ENCODE data around the gene SMAD6.

The SMAD6 gene

GRCh38 chr15:66721954-66722353 is 19.9 kb downstream of the SMAD6 start:
- DNase-seq = no peak

GRCh38 chr15:66722757-66723540 is 20.9 kb downstream of the SMAD6 start:
- no peak for DNase-seq

DNA sequence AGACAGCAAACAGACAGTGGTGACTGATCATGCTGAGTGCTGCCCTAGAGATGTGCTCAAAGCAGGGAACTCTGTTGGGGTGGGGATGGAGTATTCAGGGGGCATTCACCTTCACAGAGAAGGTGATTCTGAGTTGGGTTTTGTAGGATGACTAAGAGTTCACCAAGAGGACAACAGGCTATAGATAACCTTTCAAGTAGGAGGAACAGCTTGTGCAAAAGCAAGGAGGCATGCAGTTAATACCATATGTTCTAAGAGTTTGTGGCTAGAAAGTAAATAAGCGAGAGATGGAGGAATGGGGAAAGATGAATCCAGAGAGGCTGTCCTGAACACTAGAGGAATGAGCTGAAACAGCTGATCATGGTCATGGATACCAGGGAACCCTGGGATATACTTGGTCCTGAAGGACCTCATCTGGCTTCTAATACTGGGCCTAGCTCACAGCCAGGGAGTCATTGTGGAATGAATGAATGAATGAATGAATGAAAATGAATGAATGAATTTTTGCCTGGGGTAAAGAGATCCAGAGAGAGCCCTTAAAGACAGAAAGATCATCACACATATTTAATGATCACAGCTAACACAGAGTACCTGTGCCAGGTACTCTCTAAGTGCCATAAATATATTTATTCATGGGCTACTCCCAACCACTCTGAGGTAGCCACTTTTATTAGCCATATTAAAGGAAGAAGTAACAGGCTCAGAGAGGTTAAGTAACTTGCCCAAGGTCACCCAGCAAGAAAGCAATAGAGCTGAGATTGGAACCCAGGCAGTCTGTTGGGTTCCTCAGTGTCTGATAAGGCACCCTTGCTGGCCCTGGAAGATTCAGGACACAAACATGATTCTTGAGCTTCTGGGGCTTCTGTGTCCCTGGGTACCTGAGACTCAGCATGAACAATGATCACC is 22.0 kb downstream of the SMAD6 start:
- DNase-seq = no peak

DNA sequence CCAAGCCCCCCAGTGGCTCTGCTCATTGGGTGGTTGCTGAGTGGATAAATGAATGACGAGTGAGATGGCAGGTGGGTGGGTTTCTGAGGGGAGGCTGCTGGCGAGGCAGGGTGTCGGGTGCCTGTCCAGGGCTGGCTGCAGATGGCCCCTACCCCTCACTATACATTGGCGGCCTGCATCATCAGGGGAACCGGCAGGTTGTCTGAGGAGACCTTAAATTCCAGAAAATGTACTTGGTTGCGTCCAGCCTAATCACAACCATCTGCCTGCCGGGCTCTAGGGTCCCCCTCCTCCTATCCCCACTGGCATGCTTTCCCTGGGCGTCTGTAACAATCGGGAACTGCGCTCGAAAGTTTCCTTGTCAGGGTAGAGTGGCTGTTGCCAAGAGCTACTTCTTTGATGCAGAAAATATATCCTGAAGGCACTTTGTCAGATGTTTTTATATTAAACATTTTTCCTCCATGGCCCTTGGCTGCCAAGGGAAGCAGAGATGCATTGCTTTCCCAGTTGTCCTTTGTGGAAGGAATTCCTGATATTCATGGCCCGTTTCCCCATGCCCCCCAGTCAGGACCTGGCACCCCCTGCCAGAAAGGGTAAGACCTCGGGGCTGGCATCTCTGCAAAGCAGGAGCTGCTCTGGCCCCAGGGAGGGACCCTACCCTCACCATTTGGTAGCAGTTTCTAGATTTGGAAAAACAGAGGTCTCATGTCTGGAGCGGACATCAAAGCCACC is 22.9 kb downstream of the SMAD6 start:
- peak; percentile 46 for DNase-seq

- no peak for DNase-seq
Measured at GRCh38 chr15:66725464-66725785, 23.4 kb downstream of the SMAD6 start.

- DNase-seq = no peak
Measured at GRCh38 chr15:66726386-66726785, 24.4 kb downstream of the SMAD6 start.

- no peak for DNase-seq
Measured at GRCh38 chr15:66729331-66729951, 27.4 kb downstream of the SMAD6 start.

DNA sequence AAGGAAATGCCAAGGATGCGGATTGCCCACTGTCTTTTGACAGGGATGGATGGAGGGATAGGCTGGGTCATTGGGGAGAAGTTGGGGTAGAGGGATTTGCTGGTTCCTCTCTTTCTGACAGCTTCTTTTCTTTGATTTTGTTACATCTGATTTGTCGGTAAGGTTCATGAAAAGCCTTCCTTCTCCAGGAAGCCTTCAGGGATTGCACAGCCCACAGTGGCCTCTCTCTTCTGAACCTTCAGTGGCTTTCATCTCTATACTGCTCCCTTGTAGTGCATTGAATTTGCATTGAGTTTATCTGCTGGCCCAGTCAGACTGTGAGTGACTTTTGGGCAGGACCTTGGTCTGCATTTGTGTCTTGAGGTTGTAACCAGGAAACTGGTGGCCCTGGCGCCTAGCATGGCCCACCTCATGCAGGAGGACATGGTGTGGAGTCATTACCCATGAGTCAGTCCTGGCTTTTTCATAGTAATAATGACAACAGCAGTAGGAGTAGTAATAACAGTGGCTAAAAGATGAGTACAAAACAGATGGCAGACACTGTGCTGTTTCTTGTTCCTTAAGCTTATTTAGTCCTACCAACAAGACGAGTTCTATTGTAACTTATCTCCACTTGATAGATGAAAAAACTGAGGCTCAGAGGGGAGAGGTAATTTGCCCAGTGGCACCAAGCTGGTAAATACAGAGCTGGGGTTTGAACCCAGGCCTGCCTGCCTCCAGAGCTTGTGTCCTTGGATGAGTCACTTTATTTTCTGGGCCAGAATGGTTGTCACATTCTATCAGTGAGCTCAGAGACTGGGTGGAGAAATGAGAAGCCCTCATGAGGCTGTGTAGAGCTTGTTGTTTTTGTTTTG is 28.4 kb downstream of the SMAD6 start:
- no peak for DNase-seq

GRCh38 chr15:66733976-66734375 is 31.9 kb downstream of the SMAD6 start:
- DNase-seq = no peak

DNA sequence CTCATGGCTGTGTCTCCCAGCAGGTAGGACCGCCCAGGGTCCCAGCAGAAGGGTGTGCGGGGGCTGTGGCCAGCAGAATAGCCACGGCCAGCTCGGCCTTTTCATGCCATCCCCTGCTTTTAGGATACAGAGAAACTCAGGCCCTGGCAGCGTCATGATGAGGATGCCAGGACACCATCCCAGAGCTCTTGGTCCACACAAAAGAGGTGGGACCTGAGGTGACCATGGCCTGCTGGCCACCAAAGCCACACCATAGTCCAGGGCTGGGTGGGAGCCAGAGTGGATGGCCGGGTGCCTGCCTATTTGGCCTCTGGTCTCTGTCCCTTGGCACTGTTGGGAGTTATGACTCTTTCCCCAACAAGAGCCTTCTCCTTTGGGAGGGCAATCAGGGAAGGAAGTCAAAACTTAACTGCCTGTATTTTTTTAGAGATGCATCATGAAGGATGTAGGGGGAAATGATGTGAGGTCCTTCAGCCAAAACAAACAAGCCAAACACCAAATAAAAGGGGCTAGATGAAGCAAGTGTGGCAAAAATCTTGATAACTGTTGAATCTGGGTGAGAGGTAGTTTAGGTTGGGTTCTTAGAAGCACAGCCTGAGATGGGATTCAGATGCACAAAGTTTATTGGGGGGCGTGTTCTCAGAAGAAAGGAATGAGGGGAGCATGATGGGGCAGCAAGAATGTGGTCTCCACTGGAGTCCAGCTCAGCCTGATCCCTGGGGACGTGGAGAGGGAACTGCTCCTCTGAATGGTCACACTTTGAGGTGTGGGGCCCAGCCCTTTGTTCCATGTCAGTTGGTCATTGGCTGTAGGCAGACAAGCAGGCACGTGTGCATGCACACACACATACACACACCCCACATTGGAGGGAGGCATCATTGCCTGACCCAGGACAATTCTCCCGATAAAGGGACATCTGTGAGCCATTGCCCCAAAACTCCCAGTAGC is 33.2 kb downstream of the SMAD6 start:
- DNase-seq = no peak

DNA sequence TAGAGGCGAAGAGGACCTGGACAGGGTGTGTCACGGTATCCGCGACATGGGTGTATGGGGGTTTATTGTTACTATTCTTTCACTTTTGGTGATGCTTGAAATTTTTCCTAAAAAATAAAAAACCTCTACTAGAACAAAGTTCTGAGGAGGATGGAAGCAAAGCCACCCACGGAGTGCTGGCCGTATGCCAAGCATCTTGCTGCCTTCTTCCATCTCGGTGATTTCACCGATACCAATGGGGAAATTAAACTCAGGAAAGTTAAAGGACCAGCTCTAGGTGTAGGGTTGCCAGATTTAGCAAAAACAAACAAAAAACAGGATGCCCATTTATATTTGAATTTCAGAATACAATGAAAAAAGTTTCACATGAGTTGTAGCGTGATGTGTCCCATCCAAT is 33.9 kb downstream of the SMAD6 start:
- DNase-seq = no peak

- no peak for DNase-seq
Measured at GRCh38 chr15:66737243-66738010, 35.4 kb downstream of the SMAD6 start.

DNA sequence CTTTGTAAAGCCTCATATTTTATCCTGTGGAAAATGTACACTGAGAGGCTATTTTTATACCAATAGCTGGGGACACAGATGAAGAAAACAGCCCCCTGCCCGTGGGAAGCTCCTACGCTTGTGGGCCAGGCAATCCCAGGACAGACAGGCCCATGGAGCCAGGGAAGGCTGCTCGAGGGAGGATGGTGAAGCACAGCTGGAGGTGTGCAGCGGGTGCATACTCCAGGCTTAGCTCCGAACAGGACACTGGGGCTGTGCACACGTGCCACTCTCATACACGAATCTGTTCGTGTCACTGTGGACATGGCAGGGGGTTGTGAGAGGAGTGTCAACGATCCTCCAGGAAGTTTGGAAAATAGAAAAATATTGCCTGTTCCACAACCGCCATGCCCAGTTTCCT is 36.1 kb downstream of the SMAD6 start:
- no peak for DNase-seq

- DNase-seq = no peak
Measured at GRCh38 chr15:66738595-66738994, 36.6 kb downstream of the SMAD6 start.

DNA sequence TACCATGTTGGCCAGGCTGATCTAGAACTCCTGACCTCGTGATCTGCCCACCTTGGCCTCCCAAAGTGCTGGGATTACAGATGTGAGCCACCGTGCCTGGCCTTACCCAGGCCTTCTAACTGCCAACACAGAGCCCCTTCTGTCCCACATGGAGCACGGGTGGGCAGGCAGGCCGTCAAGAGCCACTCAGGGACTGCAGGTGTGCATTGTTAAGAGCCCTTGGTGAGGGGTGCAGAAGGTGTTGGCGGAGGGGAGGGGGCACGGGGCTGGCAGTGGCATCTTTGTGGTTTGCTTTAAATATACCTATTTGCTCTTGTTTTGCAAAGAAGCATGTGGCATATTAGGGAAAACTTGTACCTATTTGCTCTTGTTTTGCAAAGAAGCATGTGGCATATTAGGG is 37.3 kb downstream of the SMAD6 start:
- DNase-seq = no peak

DNA sequence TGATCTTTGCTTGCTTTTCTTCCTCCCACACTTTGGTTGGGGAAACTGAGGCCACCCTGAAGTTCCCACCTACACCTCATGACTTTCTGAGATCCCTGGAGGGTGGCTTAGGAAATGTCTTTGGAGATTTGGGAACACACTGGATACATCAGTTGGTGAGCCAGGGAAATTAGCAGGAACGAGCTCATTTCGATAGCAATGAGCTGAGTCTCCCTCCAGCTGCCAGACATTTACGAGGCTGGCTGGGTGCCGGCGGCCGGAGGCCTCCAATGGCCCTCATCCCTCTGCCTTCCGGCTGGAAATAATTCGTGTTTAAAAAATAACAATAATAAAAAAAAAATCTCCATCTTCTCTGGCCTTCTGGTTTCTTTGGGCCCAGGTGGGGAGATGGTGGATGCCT is 38.8 kb downstream of the SMAD6 start:
- no peak for DNase-seq

- DNase-seq = no peak
Measured at GRCh38 chr15:66741646-66742045, 39.6 kb downstream of the SMAD6 start.

DNA sequence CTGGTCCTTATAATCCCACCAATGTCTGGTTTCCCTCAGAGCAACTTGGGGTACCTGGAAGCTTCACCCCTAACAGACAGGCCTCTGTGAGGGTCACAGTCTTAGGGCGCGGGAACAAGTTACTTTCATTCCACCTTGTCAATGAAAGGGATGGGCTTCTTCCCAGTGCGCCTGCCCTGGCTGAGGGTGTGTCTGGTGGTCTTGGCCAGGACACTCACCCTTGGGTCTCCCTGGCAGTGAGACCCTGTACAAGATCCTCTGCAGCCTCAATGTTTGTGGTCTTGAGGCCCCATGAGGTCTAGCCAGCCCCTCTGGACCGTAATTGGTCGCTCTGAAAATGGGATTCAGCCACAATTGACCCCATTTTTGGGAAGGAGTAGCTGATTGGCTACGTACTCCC is 40.2 kb downstream of the SMAD6 start:
- DNase-seq = no peak

DNA sequence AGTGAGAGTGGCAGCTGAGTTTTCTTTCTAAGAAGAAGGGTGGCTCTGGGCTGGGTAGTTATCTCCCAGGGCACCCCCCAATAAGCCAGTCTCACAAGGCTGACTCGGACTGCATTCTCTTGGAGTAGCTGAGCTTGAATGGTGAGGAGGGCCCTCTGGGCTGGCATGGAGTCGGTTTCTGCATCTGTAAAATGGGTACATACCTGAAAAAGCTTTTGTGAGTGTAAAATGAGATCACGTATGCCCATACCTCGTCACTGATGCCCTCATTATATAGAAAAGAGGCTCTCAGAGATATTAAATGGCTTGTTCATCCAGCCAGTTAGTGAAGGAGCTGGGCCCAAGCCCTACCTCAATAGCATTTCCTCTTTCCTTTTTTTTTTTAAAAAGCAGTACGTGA is 41.2 kb downstream of the SMAD6 start:
- DNase-seq = no peak

All from NCI-H446 treated with DMSO at 0.1 percent for 48 hours (cell line).